Inferior parietal cortex (tissue), 1 donor: Measurements from ENCODE around the gene GPX4.

Experiments used
- DNase-seq: peaks from one replicate; pipeline ENCODE4 v3.0.0-alpha.2; 2016; ENCODE audit errors: extremely low spot score

Gene GPX4

GRCh38 chr19:1068009-1069001 is 35.5 kb upstream of the GPX4 start:
- no peak for DNase-seq

DNA sequence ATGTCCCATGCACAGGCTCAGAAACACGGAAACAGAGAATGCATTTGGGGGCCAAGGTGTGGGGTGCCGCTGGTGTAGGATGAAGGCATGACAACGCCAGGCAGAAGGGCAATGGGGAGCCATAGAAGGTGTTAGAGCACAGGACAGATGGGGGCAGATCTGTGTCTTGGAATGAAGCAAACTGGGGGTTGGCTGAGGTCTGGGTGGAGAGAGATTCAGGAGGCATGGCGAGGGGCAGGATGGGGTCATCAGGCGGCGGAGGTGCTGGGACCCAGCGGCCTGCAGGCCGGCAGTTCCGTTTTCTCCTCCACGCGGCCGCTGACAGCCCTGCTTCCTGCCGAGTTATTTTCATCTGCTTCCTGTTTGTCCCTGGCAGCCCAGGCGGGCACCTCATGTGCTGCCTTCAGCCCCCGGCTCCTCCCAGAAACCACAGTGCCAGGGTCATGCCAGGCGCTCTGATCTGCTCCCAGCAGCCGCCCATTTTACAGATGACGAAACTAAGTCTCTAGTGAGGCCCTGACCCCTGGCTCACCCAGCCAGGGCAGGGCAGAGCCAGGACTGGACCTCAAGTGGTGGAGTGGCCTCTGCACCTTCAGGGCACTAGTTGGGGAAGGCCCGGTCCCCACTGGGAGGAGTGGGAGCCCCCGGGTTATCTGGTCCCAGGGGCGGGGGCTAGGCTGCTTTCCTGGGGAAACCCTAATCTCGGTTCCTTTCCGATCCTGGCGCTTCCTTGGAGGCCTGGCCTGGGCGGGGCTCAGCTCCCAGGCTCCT is 34.6 kb upstream of the GPX4 start:
- DNase-seq = no peak

DNA sequence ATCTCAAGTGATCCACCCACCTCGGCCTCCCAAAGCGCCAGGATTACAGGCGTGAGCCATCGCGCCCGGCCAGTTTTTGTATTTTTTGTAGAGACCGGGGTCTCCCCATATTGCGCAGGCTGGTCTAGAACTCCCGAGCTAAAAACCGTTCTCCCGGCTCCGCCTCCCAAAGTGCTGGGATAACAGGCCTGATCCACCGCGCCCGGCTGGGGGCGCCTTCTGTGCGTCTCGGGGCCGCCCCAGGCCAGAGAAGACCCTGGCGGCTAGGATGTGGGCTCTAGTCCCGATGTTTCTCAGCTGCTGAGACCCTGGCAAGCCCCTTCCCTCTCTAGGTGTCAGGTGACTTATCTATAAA is 33.2 kb upstream of the GPX4 start:
- DNase-seq = no peak

DNA sequence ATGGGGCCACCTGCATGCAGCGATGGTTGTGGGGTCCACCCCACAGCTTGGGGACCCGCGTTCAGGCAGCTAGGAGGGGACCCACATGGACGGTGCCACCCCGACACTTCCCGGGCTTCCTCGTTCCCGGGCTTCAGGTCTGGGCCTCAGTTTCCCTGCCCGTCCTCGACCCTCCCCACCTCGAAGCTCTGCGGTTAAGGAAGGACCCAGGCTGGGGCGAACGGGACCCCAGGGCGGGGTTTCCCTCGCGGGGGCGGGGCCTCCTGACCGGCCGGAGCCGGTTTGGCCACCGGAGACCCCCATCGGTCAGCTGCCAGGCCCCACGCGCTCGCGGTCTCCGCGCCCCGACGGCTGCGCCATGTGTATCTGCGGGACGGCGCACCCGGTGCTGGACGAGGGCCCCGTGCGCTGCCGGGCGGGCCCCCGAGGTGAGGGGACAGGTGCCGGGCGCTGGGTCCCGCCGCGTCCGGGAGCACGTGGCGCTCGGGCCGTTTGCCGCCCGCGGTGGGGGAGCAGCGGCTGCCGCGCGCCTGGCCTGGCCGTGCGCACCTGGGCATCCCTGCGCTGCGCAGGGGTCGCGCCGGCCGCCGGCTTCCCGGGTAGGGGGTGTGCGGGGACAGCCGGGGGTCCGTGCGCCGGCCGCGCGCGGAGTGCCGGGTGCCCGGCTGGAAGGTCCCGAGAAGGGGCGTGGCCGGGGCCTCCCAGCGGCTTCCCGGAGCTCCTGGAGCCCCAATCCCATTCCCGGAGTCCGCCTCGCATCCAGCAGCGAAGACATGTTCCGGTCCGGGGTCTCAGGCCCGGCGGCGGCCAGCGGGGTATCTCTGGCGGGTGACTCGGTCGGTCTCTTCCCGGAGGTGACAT is 32.6 kb upstream of the GPX4 start:
- DNase-seq = no peak

GRCh38 chr19:1072371-1073015 is 31.3 kb upstream of the GPX4 start:
- no peak for DNase-seq

DNA sequence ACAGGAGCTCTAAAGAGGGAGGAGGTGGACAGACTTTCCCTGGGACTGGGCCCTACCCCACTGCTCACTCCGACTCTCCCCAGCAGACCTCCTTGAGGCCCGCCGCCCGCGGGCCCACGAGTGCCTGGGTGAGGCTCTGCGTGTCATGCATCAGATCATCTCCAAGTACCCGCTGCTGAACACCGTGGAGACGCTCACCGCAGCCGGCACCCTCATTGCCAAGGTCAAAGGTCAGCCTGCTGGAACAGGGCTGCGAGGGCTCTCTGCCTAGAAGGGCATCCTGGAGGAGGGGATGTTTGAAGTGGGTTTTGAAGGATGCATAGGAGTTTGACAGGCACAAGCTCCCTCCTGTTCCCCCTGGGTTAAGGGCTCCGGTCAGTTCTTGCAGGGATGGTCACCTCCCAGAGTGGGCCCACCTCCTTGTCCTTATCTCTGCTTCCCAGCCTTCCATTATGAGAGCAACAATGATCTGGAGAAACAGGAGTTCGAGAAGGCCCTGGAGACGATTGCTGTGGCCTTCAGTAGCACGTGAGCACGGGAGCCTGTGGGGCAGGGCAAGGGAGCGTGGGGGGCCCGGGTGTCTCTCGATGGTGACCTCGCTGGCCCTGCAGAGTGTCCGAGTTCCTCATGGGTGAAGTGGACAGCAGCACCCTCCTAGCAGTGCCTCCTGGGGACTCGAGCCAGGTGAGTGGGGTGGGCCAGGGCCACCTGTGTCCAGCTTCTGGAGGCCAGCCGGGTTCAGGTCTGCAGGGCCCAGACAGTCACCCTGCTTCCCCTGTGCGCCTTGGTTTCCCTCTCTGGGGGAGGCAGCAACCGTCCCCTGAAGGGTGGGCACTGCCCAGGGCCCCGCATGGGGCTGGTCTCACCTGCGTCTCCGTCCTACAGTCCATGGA is 30.5 kb upstream of the GPX4 start:
- no peak for DNase-seq

DNA sequence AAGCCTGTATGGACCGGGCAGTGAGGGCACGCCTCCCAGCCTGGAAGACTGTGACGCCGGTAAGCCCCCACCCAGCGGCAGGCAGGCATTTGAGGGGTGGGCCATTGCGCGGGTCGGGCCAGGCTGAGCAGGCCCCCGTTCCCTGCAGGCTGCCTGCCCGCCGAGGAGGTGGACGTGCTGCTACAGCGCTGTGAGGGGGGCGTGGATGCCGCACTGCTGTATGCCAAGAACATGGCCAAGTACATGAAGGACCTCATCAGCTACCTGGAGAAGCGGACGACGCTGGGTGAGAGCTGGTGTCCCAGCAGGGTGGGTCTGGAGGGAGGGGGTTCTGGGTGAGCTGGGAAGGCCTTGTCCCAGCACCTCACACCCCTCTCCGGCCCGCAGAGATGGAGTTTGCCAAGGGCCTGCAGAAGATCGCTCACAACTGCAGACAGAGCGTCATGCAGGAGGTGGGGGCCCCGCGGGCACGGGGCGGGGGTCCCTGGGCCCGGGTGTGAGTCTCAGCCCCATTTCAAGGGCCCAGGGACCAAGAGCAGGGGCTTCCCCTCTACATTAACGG is 29.8 kb upstream of the GPX4 start:
- DNase-seq = no peak

DNA sequence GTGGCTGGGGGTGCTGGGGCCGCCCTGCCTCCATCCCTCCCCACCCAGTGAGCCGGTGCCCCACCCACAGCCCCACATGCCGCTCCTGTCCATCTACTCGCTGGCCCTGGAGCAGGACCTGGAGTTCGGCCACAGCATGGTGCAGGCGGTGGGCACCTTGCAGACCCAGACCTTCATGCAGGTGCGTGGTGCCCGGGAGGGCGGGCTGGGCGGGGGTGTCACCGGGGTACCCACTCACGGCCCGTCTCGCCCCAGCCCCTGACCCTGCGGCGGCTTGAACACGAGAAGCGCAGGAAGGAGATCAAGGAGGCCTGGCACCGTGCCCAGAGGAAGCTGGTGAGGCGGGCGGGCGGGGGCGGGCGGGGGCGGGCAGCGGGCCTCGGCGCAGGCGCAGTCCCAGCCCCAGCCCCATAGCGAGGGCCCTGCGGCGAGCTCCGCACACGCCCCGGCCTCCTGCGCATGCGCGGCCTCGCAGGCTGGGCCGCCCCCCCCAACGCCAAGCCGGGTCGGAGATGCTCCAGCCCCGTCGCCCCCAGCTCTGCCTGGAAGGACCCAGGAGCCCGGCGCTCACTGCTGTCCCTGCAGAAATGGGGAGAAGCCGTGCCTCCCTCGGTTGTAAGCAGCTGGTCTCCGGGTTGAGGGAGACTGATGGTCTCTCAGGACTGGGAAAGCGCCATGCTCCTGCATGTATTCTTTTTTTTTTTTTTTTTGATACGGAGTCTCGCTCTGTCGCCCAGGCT is 29.1 kb upstream of the GPX4 start:
- peak; percentile 32 for DNase-seq

GRCh38 chr19:1076046-1076386 is 27.8 kb upstream of the GPX4 start:
- no peak for DNase-seq

DNA sequence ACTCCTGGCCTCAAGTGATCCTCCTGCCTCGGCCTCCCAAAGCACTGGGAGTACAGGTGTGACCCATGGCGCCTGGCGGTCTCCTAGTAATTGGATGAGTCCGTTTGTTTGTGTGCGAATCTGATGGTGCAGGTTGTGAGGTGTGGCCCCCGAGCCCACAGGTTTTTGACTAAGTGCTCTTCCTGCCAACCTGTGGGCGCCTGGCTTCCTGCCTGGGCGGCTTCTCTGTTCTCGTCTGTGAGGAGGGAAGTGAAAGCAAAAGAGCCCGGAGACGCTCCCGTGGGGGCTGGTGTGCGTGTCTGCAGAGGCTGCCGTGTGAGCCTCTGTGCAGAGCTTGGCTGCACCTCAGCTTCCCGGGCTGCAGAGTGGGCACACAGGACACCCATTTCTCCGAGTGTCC is 26.8 kb upstream of the GPX4 start:
- DNase-seq = no peak

- DNase-seq = no peak
Measured at GRCh38 chr19:1079566-1080111, 24.2 kb upstream of the GPX4 start.

GRCh38 chr19:1080360-1081161 is 23.2 kb upstream of the GPX4 start:
- no peak for DNase-seq

DNA sequence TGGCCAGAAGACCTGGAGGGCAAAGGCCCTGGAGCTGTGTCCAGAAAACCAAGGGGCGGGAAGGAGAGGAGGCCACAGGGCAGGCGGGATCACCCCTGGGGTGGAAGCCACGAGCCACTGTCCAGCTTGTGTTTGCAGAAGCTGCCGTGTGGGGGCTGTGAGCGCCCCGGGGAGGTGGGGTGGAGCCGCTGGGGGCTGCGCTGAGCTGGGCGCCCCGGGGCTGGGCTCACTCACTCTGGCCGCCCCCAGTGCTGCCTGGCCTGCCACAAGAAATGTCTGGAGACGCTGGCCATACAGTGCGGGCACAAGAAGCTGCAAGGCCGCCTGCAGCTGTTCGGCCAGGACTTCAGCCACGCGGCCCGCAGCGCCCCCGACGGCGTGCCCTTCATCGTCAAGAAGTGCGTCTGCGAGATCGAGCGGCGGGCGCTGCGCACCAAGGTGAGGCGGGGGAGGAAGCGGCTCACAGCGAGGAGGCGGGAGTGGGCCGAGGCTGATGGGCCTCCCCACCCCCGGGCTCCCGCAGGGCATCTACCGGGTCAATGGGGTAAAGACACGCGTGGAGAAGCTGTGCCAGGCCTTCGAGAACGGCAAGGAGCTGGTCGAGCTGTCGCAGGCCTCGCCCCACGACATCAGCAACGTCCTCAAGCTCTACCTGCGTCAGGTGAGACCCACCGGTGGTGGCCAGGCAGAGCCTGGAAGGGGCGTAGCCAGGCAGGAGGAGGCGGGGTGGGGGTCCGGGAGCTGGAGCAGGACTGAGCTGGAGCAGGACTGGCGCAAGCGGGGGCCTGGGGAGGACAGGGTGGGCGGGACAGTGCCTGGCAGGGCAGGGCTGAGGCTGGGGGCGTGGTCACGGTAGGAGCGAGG is 22.3 kb upstream of the GPX4 start:
- DNase-seq = no peak

GRCh38 chr19:1082165-1082927 is 21.4 kb upstream of the GPX4 start:
- DNase-seq = no peak

- DNase-seq = no peak
Measured at GRCh38 chr19:1082928-1083816, 20.6 kb upstream of the GPX4 start.
